ENCODE results near the gene DEK. TPM values are rescaled to one million over a fixed set of nuclear protein-coding genes. Genes with fewer than 3 reads are reported as not detected.
"Not testable (repeated sequence)": the region's sequence is repeated elsewhere in the genome, so short reads cannot be mapped to it uniquely, and the experiment has no call there.

DEK gene
- total RNA-seq (10 to 100 TPM; 22.6 to 34.1 (median 28.2) TPM), polyA plus RNA-seq (10 to 100 TPM; 13.8 to 24.4 TPM)

GRCh38 chr6:18264219-18264922, at the start of gene DEK:
TSS of gene DEK (minus strand) at chr6:18264530. CDS start at chr6:18263987, 543 bp downstream.
- intact Hi-C loops (cut with DNase I), result no loop called here
- peak; percentile 82 to 90 (median 86) for DNase-seq
- H3K4me3 ChIP-seq, result peak within 1 kb of the TSS; percentile 66 to 95 (median 83)
- H3K9me3 ChIP-seq, result no peaks in the 10 kb centered on the region
- no peaks in the 10 kb centered on the region for H3K27me3 ChIP-seq
- FAIRE-seq, result no peak
- TF ChIP-seq CTCF (IDR thresholded peaks at IDR 0.05), result peak in 2 of 4 donors; percentile 42 to 44
- 1% methylated on average over 66 to 113 of the region's 113 CpGs for WGBS, 2 donors
- H3K4me1 ChIP-seq, result peaks cover 4 to 10% (median 9%) of the 10 kb centered on the region in 3 donors
- peak; percentile 81 to 89 (median 86) for ATAC-seq
- H3K36me3 ChIP-seq, result no peaks in the 10 kb centered on the region
- peak within 1 kb of the TSS; percentile 87 to 99 (median 95) for H3K27ac ChIP-seq

GRCh38 chr6:18312368-18312767, 48.0 kb upstream of the DEK start:
- ATAC-seq, result no peak
- H3K4me3 ChIP-seq, result no peak overlapping the region
- intact Hi-C loops (cut with DNase I), result no loop called here
- no peaks in the 10 kb centered on the region for H3K4me1 ChIP-seq
- H3K9me3 ChIP-seq, result no peaks in the 10 kb centered on the region
- DNase-seq, result no peak
- no peak overlapping the region for H3K27ac ChIP-seq
- no peak for TF ChIP-seq CTCF (IDR thresholded peaks at IDR 0.05)
- no peak for FAIRE-seq
- H3K36me3 ChIP-seq, result no peaks in the 10 kb centered on the region
- H3K27me3 ChIP-seq, result no peaks in the 10 kb centered on the region

- ATAC-seq; H3K36me3 ChIP-seq; intact Hi-C loops (cut with DNase I); H3K27ac ChIP-seq; H3K4me3 ChIP-seq; H3K4me1 ChIP-seq; H3K9me3 ChIP-seq; H3K27me3 ChIP-seq; FAIRE-seq; DNase-seq: not testable (repeated sequence)
- 71 to 85% methylated on average over 8 of the region's 8 CpGs for WGBS, 2 donors
These were observed 45.7 kb upstream of the DEK start for GRCh38 chr6:18310010-18310409.

- Histone ChIP-seq H3K27ac (no peak overlapping the region), H3K27me3 (no peaks in the 10 kb centered on the region), H3K4me1 (no peaks in the 10 kb centered on the region), H3K9me3 (no peaks in the 10 kb centered on the region), H3K4me3 (no peak overlapping the region), H3K36me3 (no peaks in the 10 kb centered on the region)
- WGBS, 2 donors, result 84 to 91% methylated on average over 5 of the region's 5 CpGs
- no peak for FAIRE-seq
- DNase-seq, result no peak
- ATAC-seq, result no peak
- intact Hi-C loops (cut with DNase I), result no loop called here
- TF ChIP-seq CTCF (IDR thresholded peaks at IDR 0.05), result no peak
These were observed 44.7 kb upstream of the DEK start for GRCh38 chr6:18309046-18309445.

- DNase-seq, result no peak
- FAIRE-seq, result no peak
- no peak for TF ChIP-seq CTCF (IDR thresholded peaks at IDR 0.05)
- Histone ChIP-seq H3K27ac (no peak overlapping the region), H3K27me3 (no peaks in the 10 kb centered on the region), H3K4me1 (no peaks in the 10 kb centered on the region), H3K4me3 (no peak overlapping the region), H3K36me3 (no peaks in the 10 kb centered on the region), H3K9me3 (no peaks in the 10 kb centered on the region)
- ATAC-seq, result no peak
- intact Hi-C loops (cut with DNase I), result no loop called here
- 86% methylated on average over 4 of the region's 4 CpGs for WGBS, 2 donors
These were observed 43.9 kb upstream of the DEK start for GRCh38 chr6:18308070-18308735.

All from pancreas (tissue), 10 donors.